Parathyroid adenoma (tissue), 2 donors: Measurements from ENCODE around the gene KLK2.
"Not testable (repeated sequence)": the region's sequence is repeated elsewhere in the genome, so short reads cannot be mapped to it uniquely, and the experiment has no call there.

Experiments
- H2AFZ ChIP-seq: fragments of 300-600 bp; sonication (generic); one replicate; pipeline ENCODE4 v1.7.0; 2017; ENCODE audit warnings: antibody characterized with exemption, mild to moderate bottlenecking
- H3K27ac ChIP-seq: fragments of 300-600 bp; sonication (generic); one replicate; pipeline ENCODE4 v1.7.0; 2017
- H3K27me3 ChIP-seq: fragments of 300-600 bp; sonication (generic); one replicate; pipeline ENCODE4 v1.7.0; 2017; ENCODE audit warnings: low read length; ENCODE audit not compliant: control insufficient read depth, insufficient read depth
- H3K36me3 ChIP-seq: fragments of 300-600 bp; sonication (generic); one replicate; pipeline ENCODE4 v1.7.0; 2017; ENCODE audit warnings: low read length; ENCODE audit not compliant: control insufficient read depth, insufficient read depth
- H3K4me1 ChIP-seq: fragments of 300-600 bp; sonication (generic); one replicate; pipeline ENCODE4 v1.7.0; 2017; ENCODE audit warnings: control low read depth
- H3K4me2 ChIP-seq: fragments of 300-600 bp; sonication (generic); one replicate; pipeline ENCODE4 v1.7.0; 2017; ENCODE audit warnings: low read length
- H3K4me3 ChIP-seq: fragments of 300-600 bp; sonication (generic); one replicate; pipeline ENCODE4 v1.7.0; 2017; ENCODE audit warnings: low read depth, low read length
- H3K79me2 ChIP-seq: fragments of 300-600 bp; sonication (generic); one replicate; pipeline ENCODE4 v1.7.0; 2017; ENCODE audit warnings: control low read depth
- H3K9ac ChIP-seq: fragments of 300-600 bp; sonication (generic); one replicate; pipeline ENCODE4 v1.7.0; 2017; ENCODE audit warnings: mild to moderate bottlenecking
- H3K9me3 ChIP-seq: fragments of 300-600 bp; sonication (generic); one replicate; pipeline ENCODE4 v1.7.0; 2017; ENCODE audit warnings: low read length; ENCODE audit not compliant: control insufficient read depth
- CTCF ChIP-seq: fragments of 300-600 bp; sonication (generic); IDR thresholded peaks from one replicate; pipeline ENCODE4 v1.7.0; 2017; ENCODE audit warnings: antibody characterized with exemption, mild to moderate bottlenecking
- donor health status: primary hyperparathyroidism.

Gene KLK2

GRCh38 chr19:50893047-50893736 lies 20.0 kb downstream of the KLK2 start:
- Histone ChIP-seq H3K4me2 (no peak overlapping the region), H3K9ac (no peak overlapping the region), H3K4me3 (no peak overlapping the region), H3K36me3 (no peaks in the 10 kb centered on the region), H3K27me3 (no peaks in the 10 kb centered on the region), H3K79me2 (no peaks in the 10 kb centered on the region), H2AFZ (no peak overlapping the region), H3K4me1 (no peaks in the 10 kb centered on the region), H3K27ac (no peak overlapping the region), H3K9me3 (no peaks in the 10 kb centered on the region)
- TF ChIP-seq CTCF: no peak

GRCh38 chr19:50894478-50895356 lies 21.5 kb downstream of the KLK2 start:
- Histone ChIP-seq H3K4me2 (no peak overlapping the region), H3K36me3 (no peaks in the 10 kb centered on the region)

GRCh38 chr19:50896089-50896590 lies 22.9 kb downstream of the KLK2 start:
- not testable (repeated sequence) for H3K4me2 ChIP-seq, H3K4me1 ChIP-seq, H3K27ac ChIP-seq, H3K79me2 ChIP-seq, H3K27me3 ChIP-seq, H3K36me3 ChIP-seq, H2AFZ ChIP-seq, H3K9me3 ChIP-seq, H3K4me3 ChIP-seq, H3K9ac ChIP-seq

More at GRCh38 chr19:50894478-50895356, 21.5 kb downstream of the KLK2 start:
- H3K4me3 ChIP-seq: no peak overlapping the region
- no peak overlapping the region for H2AFZ ChIP-seq
- H3K4me1 ChIP-seq: no peaks in the 10 kb centered on the region
- no peaks in the 10 kb centered on the region for H3K79me2 ChIP-seq
- no peaks in the 10 kb centered on the region for H3K9me3 ChIP-seq
- H3K9ac ChIP-seq: no peak overlapping the region
- H3K27ac ChIP-seq: no peak overlapping the region
- no peak for TF ChIP-seq CTCF
- no peaks in the 10 kb centered on the region for H3K27me3 ChIP-seq

GRCh38 chr19:50896591-50897190 lies 23.5 kb downstream of the KLK2 start:
- no peaks in the 10 kb centered on the region for H3K27me3 ChIP-seq
- H3K79me2 ChIP-seq: no peaks in the 10 kb centered on the region
- no peaks in the 10 kb centered on the region for H3K36me3 ChIP-seq
- no peak overlapping the region for H2AFZ ChIP-seq
- no peak for TF ChIP-seq CTCF
- H3K27ac ChIP-seq: no peak overlapping the region
- no peaks in the 10 kb centered on the region for H3K9me3 ChIP-seq
- no peak overlapping the region for H3K4me3 ChIP-seq
- no peaks in the 10 kb centered on the region for H3K4me1 ChIP-seq
- no peak overlapping the region for H3K9ac ChIP-seq
- no peak overlapping the region for H3K4me2 ChIP-seq

GRCh38 chr19:50897191-50897607 lies 24.0 kb downstream of the KLK2 start:
- Histone ChIP-seq H3K27ac (no peak overlapping the region), H3K36me3 (no peaks in the 10 kb centered on the region), H3K9ac (no peak overlapping the region), H3K27me3 (no peaks in the 10 kb centered on the region), H3K4me2 (no peak overlapping the region), H3K79me2 (no peaks in the 10 kb centered on the region), H3K4me1 (no peaks in the 10 kb centered on the region), H2AFZ (no peak overlapping the region), H3K4me3 (no peak overlapping the region), H3K9me3 (no peaks in the 10 kb centered on the region)
- TF ChIP-seq CTCF: no peak
